ENCODE results near the gene RGL2.
A peak's percentile ranks its signal among the peaks of the same experiment; 100 is the strongest.
"Not testable (repeated sequence)": the region's sequence is repeated elsewhere in the genome, so short reads cannot be mapped to it uniquely, and the experiment has no call there.

RGL2 gene

DNA sequence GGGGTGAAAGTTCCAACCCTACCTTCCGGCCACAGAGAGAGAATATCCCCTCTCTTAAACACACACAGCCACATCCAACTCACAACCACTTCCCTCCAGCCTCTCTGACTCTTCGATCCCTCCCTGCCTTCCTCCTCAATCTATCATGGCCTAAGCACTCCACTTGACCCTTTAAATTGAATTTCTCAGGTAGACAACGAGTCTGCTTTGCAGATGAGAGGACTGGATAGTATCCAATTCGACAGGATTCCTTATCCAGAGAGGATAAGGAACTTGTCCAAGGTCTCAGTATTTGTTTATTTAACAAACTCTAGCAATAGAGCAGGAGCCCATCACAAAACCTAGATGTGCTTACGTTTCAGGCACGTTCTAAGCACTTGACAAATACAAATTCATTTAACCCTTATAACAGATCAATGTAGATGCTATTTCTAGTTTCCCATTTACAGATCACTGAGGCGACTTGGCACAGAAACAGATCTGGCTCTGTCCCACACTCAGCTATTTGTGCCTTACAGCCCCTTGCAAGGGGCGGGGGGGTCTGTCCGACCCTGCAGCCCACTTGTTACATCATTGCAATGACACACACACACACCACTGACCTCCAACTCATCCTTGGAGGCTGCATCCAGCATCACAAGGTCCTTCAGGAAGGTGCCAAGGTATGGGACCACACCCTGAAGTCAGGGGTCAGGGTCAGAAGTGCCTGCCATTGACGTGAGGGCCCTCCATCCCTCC is 4.5 kb downstream of the RGL2 start:
- DNase-seq (ENCODE audit: low read depth, low spot score), result no peak

DNA sequence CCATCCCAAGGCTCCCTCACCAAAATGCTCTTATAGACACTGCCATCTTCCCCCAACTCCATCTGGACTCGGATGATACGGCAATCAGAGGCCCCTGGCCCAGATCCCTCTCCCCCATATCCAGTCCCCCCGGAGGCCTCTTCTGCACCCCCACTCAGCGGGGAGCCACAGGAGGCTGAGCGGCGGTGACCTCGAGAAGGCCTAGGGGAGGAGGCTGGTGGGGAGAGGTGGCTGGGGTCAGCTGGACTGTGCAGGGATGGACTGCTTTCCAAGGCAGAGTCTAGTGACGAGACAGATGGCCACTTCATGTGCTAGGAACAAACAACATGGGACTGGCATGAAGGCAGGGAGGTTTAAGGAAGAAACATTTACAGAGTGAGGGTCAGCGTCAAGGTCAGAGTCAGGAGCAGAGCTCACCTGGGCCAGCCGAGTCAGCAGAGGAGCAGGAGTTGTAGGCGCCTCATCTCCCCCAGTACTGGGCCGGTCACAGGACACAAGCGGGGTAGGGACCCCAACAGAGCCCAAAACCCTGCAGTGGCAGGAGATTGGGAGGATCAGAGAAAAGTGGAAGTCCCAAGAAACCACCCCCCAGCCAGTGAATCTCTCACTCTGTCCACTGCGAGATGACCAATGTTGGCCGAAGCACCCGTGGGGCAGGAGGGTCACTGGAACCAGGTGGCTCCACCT is 5.6 kb downstream of the RGL2 start:
- DNase-seq (ENCODE audit: low read depth, low spot score), result no peak

GRCh38 chr6:33290459-33290858 is 8.3 kb downstream of the RGL2 start:
- DNase-seq (ENCODE audit: low read depth, low spot score), result no peak

DNA sequence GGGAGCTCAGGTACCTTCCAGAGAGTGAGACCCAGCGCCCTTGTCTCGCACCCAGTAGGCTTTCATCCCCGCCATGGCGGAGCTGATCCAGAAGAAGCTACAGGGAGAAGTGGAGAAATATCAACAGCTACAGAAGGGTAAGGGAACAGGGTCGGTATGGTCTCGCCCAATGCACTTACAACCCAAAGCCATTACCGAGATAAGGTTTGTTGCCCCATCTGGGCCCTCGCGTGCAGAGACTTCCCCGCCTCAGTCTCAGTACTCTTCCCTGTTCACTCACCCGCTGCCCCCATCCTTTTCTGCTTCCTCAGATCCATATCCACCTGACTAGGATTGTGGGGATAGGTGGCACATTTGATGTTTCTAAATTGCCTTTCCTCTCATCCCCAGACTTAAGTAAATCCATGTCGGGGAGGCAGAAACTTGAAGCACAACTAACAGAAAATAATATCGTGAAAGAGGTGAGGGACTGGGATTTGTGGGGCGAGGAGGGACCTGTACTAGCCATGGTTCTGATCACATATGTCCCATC is 8.9 kb downstream of the RGL2 start:
- no peak for DNase-seq (ENCODE audit: low read depth, low spot score)

DNA sequence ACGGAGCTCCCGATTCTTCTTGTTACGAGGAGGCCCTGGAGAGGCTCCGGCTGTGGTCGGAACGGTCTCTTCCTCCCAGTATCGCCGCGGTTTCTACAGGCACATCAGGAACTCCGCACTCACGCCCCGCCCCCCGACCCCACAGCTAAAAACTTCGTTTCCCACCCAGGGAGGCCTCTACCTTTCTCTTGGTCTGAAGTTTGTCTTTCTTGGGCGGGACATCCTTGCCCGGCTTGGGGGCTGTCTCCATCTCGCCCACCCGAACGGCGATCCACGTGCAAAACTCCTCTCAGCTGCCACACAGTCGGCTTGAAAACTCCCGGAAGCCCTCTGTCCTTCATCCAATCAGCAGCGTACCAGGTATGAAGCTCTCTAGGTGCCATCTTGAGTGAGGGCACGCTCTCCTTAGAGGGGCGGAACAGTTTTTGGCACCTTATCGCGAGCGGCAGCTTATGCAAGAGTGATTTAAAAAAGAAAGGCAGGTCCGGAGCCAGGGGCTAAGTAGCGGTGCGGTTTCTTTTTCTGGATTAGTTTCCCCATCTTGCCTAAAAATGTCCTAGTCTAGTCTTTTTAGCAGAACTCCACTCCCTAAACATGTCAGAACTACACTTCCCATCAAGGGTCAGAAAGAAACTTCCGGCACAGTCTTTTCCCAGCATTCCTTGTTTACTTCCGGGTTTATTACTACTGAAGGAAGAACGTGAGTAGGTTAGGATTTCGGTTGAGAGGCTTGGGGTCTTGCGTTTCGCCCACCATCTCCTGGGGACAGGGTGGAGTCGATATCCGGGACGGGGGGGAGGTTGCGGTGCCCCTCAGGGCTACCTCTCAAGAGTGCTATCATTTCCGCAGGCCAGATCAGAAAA is 9.6 kb downstream of the RGL2 start, which contains the start of the genes PFDN6 and WDR46:
Gene PFDN6 (plus strand): TSS at position 681 of the 863 bp plus-strand sequence. CDS start 256 bp downstream, outside the sequence.
Gene WDR46 (minus strand): TSS at position 319 of the 863 bp plus-strand sequence. CDS start 69 bp downstream, at position 250.
- DNase-seq (ENCODE audit: low read depth, low spot score), result peak; percentile 91

GRCh38 chr6:33288141-33288920 is 10.4 kb downstream of the RGL2 start:
- DNase-seq (ENCODE audit: low read depth, low spot score), result no peak

- DNase-seq (ENCODE audit: low read depth, low spot score), result no peak
Measured at GRCh38 chr6:33286946-33287914, 11.5 kb downstream of the RGL2 start.

DNA sequence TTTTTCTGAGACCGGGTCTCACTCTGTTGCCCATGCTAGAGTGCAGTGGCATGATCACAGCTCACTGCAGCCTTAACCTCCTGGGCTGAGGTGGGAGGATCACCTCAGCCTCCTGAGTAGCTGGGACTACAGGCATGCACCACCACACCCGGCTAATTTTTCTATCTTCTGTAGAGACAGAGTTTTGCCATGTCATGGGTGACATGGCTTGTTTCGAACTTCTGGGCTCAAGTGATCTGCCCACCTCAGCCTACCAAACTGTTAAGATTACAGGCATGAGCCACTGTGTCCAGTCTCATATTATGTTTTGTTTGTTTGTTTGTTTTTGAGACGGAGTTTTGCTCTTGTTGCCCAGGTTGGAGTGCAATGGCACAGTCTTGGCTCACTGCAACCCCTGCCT is 13.5 kb downstream of the RGL2 start:
- not testable (repeated sequence) for DNase-seq (ENCODE audit: low read depth, low spot score)

DNA sequence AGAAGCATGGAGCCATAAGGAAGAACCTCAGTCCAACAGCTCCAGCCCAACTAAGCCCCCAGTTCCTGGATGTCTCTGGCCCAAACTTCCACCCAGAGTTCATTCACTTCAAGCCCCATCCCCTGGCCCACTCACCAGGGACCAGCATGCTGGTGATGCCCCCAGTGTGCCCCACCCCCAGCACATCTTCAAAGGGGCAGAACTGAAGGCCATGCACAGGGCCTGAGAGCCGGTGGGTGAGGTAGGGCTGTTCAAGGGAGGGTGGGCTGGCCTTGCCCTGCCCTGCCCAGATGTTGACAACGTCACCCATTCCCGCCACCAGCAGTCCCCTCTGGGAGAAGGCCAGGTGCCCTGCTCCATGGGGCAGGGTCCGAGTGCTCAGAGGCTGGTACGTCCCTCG is 18.2 kb downstream of the RGL2 start:
- no peak for DNase-seq (ENCODE audit: low read depth, low spot score)

- DNase-seq (ENCODE audit: low read depth, low spot score), result peak; percentile 94
Measured at GRCh38 chr6:33279971-33280511, 18.7 kb downstream of the RGL2 start.

DNA sequence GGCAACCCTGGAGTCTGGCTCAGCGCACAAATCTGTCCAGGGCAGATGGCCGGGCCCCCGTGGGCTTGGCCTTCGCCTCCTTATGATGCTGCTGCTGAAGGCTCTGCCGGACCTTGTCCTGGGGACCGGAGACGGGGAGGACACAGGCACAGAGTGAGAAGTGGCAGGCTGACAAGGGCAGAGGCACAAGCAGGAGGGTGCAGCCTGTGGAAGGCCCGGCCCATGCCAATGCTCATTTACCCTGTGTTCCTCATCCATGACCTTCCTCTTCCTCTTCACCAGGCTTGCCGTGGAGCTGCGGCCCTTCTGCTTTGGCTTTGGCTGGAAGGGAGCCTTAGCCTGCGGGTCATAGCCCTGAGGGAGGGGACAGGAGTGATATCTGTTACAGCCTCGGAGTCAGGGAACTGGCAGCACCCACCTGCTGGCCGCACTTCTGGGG is 19.5 kb downstream of the RGL2 start:
- DNase-seq (ENCODE audit: low read depth, low spot score), result no peak

DNA sequence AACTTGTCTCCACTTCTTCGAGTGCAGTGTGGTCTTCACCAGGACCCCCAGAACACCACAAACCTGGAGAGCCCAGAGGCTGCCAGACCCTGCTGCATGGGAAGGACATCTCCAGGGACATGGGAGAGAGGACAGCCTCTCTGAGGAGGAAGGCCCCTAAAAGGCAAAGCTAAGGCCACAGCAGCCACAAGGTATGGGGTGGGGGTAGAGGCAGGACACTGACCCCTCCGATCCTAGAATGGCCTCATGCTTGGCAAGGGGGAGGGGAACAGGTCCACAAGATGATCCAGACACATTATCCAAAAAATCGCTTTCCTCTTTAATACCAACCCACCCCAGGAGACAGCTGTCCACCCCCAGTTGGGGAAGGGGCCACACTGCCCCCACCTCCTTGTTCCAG is 19.9 kb downstream of the RGL2 start:
- DNase-seq (ENCODE audit: low read depth, low spot score), result no peak

- no peak for DNase-seq (ENCODE audit: low read depth, low spot score)
Measured at GRCh38 chr6:33278392-33278741, 20.4 kb downstream of the RGL2 start.

DNA sequence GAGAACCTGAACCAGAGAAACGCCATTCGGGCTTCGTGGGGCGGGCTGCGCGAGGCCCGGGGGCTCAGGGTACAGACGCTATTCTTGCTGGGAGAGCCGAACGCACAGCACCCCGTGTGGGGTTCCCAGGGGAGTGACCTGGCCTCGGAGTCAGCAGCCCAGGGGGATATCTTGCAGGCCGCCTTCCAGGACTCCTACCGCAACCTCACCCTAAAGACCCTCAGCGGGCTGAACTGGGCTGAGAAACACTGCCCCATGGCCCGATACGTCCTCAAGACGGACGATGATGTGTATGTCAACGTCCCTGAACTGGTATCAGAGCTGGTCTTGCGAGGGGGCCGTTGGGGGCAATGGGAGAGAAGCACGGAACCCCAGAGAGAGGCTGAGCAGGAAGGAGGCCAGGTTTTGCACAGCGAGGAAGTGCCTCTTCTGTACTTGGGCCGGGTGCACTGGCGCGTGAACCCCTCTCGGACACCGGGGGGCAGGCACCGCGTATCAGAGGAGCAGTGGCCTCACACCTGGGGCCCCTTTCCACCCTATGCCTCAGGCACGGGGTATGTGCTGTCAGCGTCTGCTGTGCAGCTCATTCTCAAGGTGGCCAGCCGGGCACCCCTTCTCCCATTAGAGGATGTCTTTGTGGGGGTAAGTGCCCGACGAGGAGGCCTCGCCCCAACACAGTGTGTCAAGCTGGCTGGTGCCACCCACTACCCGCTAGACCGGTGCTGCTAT is 20.9 kb downstream of the RGL2 start:
- DNase-seq (ENCODE audit: low read depth, low spot score), result no peak

DNA sequence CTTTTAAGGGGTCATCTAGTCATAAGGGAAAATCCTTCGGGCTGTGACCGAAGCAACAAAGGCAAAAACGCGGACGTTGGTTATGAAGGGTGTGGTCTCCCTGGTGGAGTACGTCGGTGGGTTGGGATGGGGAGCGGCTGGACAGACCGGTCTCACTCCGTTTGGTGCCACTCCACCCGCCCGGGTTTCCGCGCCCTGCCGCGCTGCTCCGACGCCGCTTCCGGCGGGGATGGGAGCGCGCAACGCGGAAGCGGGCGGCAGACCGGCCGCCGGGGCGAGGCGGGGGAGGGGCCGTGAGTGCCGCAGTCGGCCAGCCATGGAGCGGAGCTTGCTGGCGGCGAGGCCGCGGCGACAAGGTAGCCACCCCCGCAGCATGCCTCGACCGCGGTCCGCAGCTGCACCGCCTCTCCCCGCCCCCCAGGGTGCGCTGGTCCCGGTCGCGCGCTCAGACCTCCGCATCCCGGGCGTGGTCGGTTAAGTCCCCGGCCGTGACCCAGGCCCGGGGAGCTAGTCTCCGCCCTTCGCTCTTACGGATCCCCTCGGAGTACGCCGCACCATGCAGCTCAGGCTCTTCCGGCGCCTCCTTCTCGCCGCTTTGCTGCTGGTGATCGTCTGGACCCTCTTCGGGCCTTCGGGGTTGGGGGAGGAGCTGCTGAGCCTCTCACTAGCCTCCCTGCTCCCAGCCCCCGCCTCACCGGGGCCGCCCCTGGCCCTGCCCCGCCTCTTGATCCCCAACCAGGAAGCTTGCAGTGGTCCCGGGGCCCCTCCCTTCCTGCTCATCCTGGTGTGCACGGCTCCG is 21.7 kb downstream of the RGL2 start, which contains the start of gene B3GALT4:
Gene B3GALT4 (plus strand): TSS at position 260 of the 799 bp plus-strand sequence. CDS start 297 bp downstream, at position 557.
- peak; percentile 95 for DNase-seq (ENCODE audit: low read depth, low spot score)

DNA sequence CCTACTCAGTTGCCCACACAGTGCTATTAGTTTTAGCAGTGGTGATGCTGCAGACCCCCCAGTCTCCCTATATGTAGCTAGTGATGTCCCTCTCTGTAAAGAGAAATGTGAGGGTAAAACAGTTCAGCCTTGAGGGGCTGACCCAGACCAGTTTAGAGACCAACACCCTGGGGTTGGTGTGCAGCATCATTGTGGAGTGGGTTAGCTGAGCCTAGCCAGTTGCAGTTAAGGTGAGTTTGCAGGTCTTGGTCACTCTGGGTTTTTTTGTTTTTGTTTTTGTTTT is 22.2 kb downstream of the RGL2 start:
- no peak for DNase-seq (ENCODE audit: low read depth, low spot score)

DNA sequence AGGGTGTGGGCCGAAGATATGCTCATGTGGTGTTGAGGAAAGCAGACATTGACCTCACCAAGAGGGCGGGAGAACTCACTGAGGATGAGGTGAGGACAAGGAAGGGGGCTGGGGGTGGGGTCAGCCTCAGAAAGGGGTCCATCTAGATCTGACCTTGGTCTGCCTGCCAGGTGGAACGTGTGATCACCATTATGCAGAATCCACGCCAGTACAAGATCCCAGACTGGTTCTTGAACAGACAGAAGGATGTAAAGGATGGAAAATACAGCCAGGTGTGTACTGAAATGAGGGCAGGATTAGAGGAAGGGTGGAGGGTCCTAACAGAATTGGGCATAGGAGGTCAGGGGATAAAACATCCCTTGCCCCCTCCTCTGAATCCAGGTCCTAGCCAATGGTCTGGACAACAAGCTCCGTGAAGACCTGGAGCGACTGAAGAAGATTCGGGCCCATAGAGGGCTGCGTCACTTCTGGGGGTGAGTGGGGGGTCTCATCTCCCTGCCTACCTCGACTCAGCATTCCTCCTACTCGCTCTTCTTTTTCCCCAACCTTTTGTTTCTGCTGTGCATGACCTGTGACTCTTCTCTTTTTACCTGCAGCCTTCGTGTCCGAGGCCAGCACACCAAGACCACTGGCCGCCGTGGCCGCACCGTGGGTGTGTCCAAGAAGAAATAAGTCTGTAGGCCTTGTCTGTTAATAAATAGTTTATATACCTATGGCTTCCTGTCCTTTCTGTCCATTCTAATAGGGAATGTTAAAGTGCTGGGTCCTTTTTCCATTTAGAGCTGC is 22.8 kb downstream of the RGL2 start:
- not testable (repeated sequence) for DNase-seq (ENCODE audit: low read depth, low spot score)
